HG03571 (cell line): ENCODE data around the gene HYI.
"Not testable (repeated sequence)": the region's sequence is repeated elsewhere in the genome, so short reads cannot be mapped to it uniquely, and the experiment has no call there.

ENCODE experiments used
- ATAC-seq: cut with Tn5 transposase; IDR thresholded peaks from one replicate; pipeline ENCODE4 v1.9.1; 2021; ENCODE audit not compliant: unreplicated experiment

HYI gene, protein sequence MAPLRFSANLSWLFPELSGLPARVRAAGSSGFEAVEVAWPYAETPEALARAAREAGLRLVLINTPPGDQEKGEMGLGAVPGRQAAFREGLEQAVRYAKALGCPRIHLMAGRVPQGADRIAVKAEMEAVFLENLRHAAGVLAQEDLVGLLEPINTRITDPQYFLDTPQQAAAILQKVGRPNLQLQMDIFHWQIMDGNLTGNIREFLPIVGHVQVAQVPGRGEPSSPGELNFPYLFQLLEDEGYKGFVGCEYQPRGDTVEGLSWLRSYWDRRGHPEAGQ

DNA sequence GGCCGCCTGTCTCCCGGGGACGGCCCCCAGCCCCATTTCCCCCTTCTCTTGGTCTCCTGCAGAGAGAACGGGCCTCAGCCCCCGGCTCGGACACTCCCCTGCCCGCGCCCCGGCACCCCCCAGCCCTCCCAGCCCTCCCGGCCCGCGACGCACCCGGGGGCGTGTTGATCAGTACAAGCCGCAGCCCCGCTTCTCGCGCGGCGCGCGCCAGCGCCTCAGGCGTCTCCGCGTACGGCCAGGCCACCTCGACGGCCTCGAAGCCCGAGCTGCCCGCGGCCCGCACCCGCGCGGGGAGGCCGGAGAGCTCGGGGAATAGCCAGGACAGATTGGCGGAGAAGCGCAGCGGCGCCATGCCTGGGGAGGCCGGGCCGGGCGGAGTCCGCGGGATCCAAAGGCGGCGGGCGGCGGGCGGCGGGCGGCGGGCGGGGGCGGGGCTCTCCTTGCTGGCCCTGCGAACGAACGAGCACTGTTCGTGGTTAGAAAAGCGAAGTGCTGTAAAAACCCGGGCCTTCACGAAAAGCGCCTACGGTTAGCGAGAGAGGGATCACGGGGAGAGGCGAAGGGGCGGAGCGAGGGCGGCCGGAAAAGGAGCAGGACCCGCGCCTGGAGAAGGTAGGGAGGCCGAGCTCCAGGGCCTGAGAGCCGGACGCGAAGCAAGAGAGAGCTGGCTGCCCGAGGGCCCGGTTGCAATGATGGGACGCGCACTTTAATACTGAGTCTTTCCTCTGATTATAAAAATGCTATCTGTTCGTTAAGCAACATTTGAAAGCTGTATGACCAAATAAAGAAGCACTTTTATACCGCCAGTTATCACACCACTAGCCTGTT lies at the start of gene HYI:
HYI (minus strand) TSS at position 490 of the 828 bp plus-strand sequence; CDS start at position 352, 138 bp downstream.
- ATAC-seq, result no peak

DNA sequence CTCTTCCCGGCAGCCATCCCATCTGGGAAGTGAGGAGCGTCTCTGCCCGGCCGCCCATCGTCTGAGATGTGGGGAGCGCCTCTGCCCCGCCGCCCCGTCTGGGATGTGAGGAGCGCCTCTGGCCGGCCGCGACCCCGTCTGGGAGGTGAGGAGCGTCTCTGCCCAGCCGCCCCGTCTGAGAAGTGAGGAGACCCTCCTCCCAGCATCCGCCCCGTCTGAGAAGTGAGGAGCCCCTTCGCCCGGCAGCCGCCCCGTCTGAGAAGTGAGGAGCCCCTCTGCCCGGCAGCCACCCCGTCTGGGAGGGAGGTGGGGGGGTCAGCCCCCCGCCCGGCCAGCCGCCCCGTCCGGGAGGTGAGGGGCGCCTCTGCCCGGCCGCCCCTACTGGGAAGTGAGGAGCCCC lies 48.1 kb upstream of the HYI start:
- ATAC-seq, result not testable (repeated sequence)

DNA sequence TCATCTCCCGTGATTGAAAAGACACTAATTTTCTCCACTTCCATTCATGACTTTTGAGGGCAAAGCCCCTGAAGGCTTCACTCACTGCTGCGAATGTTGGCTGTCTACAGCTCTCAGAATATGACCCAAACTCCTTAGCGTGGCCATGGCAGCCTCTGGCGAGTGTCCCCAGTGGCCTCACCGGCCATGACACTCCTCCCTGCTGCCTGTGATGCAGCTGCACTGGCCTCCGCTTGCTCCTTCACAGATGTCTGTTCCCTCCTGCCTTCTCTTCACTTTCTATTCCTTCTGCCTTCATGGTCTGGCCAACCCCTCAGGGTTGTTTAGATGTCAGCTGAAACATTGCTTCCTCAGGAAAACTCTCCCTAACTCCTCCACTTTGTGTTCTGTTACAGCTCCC lies 46.2 kb upstream of the HYI start:
- no peak for ATAC-seq

DNA sequence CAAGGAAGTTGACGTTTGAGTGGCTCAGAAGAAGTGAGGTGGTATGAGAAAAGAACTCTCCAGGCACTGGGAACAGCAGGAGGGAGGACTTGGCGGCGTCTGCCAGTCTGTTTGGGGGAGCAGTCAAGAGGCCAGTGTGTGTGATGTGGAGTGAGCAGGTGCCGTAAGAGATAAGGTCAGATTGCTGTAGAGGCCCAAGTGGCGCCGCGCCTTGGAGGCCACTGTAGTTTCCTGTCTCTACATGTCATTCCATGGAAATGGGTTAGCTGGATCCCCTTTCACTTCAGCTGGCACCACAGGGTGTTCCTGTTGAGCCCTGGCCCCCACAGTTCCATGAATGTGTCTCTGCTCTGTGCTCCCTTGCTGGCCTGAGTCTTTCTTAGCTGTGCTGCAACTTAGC lies 41.5 kb upstream of the HYI start:
- ATAC-seq, result no peak

DNA sequence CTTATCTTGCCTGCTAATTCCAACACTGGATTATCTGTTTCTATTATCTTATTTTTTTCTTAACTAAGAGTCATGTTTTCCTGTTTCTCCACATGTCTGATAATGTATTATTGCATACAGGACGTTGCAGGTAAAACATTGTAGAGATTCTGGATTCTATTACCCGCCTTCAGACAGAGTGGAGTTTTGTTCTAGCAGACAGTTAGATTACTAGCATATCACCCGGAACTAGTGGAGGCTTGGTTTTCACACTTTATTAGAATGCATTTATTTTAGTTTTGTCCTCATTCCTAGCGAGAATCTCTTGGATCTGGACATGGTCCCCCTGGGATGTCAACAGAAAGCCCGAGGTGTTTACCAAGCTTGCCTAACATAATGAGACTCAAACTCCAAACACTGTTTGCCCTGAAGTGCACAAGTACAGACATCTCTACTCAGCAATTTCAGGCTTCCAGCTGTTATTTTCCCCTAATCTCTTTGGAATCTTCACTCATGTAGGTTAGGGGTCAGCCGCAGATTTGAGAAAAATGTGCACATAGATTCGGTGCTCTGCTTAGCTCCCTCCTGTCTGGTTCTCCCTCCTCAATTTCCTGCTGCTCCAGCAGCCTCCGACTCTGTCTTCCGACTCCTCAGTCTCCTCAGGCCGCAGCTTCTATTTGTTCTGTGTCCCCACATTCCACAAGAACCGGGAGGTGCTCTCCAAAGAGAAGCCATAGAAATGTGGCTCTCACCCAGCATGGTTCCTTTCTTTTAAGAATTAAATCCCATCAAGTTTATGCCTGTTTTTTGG lies 40.1 kb upstream of the HYI start:
- ATAC-seq, result no peak

DNA sequence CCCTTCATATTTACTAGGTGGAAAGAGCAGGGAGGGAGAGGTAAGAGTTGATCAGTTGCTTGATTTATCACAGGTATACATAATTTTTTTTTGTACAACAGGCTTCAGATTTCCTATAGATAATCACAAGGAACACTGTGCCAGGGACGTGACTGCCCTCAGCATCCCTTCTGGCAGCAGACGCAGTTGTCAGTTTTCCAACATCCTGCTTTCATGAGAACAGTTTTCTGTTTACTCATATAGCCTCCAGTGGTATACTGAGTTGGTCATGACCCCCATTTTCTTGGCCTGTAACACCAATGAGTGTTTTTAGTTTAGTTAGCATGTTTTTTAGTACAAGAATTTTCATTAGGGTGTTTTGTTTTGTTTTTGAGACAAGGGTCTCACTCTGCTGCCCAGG lies 39.1 kb upstream of the HYI start:
- no peak for ATAC-seq

DNA sequence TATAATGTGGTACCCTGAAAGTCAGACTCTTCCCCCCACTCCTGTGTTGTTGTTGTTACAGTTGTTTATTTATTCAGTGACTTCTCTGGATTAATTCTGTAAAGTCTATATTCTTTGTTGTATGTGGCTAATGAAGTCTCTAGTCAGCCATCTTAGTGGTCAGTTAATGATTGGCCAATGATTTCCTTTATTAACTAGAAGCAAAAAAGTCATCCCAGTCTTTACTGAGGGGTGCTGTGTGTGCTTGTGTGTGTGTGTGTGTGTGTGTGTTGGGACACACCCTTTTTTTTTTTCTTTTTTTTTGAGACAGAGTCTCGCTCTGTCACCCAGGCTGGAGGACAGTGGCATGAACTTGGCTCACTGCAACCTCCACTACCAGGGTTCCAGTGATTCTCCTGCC lies 37.3 kb upstream of the HYI start:
- no peak for ATAC-seq

DNA sequence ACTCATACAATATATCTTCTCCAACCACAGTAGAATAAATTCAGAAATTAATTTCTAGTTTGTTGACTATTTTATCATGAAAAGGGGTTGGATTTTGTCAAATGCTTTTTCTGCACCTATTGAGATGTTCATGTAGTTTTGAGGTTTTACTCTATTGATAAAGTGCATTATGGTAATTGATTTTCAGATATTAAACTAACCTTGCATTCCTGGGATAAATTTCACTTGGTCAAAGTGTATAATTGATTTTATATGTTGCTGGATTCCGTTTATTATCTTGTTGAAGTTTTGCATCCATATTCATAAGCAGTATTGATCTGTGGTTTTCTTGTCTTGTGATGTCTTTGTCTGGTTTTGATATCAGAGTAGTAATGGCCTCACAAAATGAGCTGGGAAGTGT lies 34.4 kb upstream of the HYI start:
- ATAC-seq, result no peak

DNA sequence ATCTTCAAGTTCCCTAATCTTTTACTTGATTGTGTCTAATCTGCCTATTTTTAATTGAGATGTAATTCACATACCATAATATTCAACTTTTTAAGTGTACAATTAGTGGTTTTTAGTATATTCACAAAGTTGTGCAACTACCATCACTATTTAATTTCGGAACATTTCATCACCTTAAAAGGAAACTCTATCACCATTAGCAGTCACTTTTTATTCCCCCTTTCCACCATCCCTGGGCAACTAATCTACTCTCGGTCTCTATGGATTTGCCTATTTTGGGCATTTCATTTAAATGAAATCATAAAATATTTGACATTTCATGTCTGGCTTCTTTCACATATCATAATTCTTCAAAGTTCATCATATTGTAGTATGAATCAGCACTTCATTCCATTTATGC lies 30.6 kb upstream of the HYI start:
- ATAC-seq, result no peak

DNA sequence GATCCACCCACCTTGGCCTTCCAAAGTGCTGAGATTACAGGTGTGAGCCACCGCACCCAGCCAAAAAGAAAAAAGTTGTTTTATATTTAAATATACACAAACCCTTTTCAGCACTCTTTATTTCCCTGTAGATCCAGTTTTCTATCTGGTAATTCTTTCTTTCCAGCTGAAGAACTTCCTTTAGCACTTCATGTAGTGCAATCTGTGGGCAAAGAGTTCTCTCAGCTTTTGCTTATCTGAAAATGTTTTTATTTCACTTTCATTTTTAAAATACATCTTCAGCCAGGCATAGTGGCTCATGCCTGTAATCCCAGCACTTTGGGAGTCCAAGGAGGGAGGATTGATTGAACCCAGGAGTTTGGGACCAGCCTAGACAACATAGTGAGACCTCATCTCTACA lies 28.5 kb upstream of the HYI start:
- no peak for ATAC-seq

DNA sequence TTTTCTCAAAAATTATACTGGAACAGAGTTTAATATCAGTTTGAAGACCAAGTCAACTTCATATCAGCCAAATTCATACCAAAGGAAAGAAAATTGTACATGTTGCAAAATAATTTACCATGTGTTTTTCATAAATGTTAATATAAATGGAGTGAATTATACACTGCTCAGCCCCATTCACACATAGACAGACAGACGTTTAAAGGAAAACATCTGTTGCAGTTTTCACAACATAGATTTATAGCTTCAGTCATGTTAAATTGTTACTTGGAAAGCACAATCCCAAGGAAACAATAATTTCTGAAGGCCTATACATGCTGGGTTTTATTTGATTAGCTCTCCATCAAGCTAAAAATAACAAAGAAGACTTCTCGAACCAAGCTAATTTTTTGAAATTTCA lies 27.8 kb upstream of the HYI start:
- no peak for ATAC-seq

DNA sequence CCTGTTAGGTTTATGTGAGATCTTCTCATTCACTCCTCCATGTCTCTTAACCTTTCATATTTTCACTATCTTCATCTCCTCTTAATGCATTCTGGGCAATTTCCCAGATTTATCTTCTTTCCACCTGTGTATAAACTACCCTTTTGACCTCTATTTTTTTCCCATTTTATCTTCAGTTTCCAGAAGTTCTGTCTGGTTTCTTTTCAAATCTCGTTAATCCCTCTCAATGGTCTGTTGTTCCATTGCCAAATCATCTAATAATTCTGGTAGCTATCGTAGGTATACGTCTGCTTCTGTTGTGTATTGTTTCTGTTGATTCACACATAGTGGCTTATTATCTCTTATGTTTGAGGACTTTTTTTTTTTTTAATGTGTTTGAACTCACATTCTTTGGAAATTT lies 25.7 kb upstream of the HYI start:
- ATAC-seq, result no peak

DNA sequence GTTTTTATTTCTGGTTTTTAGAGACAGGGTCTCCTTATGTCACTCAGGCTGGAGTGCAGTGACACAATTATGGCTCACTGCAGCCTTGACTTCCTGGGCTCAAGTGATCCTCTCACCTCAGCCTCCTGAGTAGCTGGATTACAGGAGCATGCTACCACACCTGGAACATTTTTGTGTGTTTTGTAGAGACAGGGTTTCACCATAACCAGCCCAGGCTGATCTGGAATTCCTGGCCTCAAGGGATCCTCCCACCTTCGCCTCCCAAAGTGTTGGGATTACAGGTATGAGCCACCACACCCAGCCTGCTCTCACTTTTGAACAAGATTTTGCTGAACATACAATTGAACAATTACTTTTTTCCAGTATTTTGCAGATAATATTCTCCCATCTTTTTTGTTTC lies 24.0 kb upstream of the HYI start:
- ATAC-seq, result no peak

DNA sequence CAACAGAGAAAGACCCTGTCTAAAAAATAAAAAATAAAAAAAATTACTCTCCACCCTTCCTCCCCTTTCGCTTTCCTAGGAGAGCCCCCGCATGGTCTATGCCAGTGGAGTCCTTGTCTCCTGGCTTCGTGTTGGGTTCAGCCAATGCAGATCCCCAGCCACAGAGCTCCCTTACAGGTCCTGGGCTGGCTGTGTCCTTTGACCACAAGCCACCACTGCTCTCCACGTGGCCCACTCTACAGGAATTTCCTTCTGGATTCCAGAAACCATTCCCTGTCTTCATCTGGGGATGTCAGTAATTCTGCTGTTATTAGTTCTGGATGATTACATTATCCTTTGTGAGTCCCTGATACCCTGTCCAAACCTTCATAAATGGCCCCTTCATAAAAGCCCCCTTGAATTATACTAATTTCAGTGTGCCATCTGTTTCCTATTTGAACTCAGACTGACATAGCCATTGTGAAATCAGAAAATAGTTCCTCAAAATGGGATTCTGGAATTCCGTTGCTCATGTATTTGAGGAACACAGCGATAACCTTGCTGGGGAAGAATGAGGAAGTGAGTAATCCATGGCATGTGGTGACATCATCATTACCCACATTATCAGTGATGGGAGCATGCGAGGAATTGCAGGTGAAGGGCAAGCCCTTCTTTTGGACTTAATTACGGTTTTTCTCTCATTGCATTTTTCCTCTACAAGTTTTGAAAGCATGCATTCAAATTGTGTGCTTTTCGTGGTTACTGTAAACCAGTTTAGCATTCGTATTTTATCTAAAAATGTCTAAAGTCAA lies 22.1 kb upstream of the HYI start:
- ATAC-seq, result not testable (repeated sequence)

DNA sequence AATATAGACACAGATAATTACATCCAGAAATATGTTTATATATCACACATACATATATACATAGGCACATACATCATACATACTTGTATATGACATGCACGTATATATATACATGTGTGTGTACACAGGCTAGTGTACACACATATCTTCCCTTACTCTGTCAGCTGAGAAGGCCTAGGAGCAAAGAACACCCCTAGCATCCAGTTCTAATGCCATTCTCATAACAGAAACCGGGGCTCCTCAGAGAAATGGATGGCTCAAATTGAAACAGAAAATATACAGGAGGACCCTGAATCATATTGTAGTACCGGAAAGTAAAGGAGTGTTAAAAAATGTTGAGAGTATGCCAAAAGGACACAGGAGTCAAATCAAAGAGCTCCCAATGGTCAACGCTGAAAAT lies 19.7 kb upstream of the HYI start:
- ATAC-seq, result no peak

DNA sequence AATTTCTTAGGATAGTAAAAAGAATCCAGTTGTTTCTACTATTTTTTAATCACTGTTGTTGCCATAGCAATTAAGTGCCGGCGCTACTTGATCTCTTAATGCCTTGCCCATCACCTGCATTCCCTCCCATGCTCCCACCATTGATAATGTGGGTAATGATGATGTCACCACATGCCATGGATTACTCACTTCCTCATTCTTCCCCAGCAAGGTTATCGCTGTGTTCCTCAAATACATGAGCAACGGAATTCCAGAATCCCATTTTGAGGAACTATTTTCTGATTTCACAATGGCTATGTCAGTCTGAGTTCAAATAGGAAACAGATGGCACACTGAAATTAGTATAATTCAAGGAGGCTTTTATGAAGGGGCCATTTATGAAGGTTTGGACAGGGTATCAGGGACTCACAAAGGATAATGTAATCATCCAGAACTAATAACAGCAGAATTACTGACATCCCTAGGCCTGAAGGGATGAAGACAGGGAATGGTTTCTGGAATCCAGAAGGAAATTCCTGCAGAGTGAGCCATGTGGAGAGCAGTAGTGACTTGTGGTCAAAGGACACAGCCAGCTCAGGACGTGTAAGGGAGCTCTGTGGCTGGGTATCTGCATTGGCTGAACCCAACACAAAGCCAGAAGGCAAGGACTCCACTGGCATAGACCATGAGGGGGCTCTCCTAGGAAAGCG lies 18.9 kb upstream of the HYI start:
- ATAC-seq, result not testable (repeated sequence)

DNA sequence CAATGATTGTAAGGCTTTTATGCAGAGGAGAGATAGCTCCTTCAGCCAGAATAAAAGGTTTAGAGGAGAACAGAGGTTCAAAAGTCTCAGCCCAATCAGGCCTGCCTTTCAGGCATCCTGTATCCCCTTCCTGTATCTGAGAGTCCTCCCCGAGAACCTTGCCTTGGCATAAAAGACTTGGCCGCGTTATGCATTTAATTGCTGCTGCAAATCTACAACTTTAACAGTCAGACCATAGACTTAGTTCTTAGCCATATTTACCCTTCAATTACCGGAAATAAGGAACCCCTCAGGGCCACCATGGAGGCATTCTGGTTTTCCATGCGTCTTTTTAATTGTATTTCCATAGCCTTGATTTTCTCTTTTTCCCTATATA lies 18.3 kb upstream of the HYI start:
- ATAC-seq, result no peak

DNA sequence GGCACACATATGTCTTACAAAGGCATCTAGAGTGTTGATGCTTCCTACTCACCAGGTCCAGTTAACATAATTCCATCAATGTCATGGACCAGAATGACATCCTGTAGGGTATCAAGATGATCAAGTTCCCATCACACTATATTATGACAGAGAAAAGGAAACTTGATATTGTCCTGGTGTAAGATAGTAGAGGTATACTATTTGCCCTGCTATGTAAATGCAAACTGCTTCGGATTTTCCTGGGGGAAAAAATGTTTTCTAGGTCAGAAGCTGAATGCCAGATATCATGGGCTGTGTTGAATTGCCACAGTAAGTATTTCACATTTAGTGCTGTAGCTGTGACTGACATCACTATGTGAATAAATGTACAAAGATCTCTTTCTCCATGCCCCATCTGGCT lies 16.2 kb upstream of the HYI start:
- no peak for ATAC-seq

DNA sequence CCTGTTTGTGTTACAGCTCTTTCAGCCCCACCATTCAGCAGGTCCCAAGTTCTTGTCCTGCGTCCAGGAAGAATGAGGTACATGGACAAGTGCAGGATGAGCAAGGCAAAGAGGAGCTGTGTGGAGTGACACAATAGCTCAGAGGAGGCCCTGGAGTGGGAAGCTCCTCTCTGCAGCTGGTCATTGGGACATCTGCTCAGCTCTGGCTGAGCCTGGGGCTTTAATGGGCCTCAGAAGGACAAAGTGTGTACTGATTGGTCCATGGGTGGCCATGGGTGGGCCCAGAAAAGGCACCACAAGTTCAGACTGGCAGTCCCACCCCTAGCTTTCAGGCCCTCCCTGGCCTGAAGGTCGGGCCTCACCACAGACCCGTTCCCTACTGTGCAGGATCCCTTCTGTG lies 14.7 kb upstream of the HYI start:
- no peak for ATAC-seq

DNA sequence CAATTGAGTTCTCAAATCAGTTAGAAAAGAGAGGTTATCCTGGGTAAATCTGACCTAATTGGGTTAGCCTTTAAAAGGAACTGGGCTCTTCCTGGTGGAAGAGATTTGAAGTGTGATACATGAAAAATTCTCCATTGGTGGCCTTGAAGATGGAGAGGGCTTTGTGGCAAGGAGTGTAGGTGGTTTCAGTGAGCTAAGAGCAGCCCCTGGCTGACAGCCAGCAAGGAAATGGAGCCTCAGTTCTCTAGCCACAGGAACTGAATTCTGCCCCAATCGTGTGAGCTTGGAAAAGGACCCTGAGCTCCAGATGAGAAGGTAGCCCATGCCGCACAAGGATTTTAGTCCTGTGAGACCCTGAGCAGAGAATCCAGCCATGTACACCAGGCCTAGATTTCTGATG lies 12.7 kb upstream of the HYI start:
- ATAC-seq, result no peak
